Stomach (tissue), 4 donors: ENCODE measurements around the gene BHMT.

Source experiments
- CTCF ChIP-seq, 7 experiments: fragments of 450-650 bp in 4 of 7; fragments of 200-600 bp in 3 of 7; sonication (generic) in 3 of 7; IDR thresholded peaks; one replicate each; pipeline ENCODE4 v1.5.1; 2016 to 2019; ENCODE audit warnings: antibody characterized with exemption in 7 of 7, control low read depth in 2 of 7, mild to moderate bottlenecking in 1 of 7
- EP300 ChIP-seq: sonication (generic); formaldehyde crosslinking; IDR thresholded peaks from one replicate; pipeline ENCODE4 v1.6.1; 2017; ENCODE audit warnings: antibody characterized with exemption

GRCh38 chr5:79062436-79062835, 49.2 kb upstream of the BHMT start:
- TF ChIP-seq EP300, result no peak
- TF ChIP-seq CTCF (IDR thresholded peaks at IDR 0.05), result no peak
